HepG2 (cell line): Measurements from ENCODE around the gene RUVBL2. TPM values are rescaled to one million over a fixed set of nuclear protein-coding genes. Genes with fewer than 3 reads are reported as not detected.

Experiments
- E2F1 ChIP-seq: sonication (generic); formaldehyde crosslinking; IDR thresholded peaks from 2 replicates; pipeline ENCODE4 v1.5.0; 2020; ENCODE audit warnings: missing genetic modification reagents
- PAXIP1 ChIP-seq: sonication (generic); formaldehyde crosslinking; conservative IDR thresholded peaks from 2 replicates; pipeline ENCODE4 v1.4.0; 2020; ENCODE audit warnings: mild to moderate bottlenecking, missing genetic modification reagents, moderate library complexity
- RORA ChIP-seq: sonication (generic); formaldehyde crosslinking; IDR thresholded peaks from 2 replicates; pipeline ENCODE4 v1.5.0; 2020; ENCODE audit warnings: mild to moderate bottlenecking, missing genetic modification reagents, moderate library complexity
- SSRP1 ChIP-seq: IDR thresholded peaks from 2 replicates; pipeline ENCODE4 v1.6.1; 2016; ENCODE audit warnings: control low read depth
- USF2 ChIP-seq, 2 experiments: sonication (generic) in 1 of 2; formaldehyde crosslinking in 1 of 2; IDR thresholded peaks; 2 replicates each; pipeline versions ENCODE4 v1.5.1 to v1.6.1; 2011 to 2020; ENCODE audit warnings: borderline replicate concordance in 1 of 2, low read depth in 1 of 2, low read length in 1 of 2, mild to moderate bottlenecking in 1 of 2, missing genetic modification reagents in 1 of 2, moderate library complexity in 1 of 2
- ZNF441 ChIP-seq: sonication (generic); formaldehyde crosslinking; IDR thresholded peaks from 2 replicates; pipeline ENCODE4 v1.7.0; 2021; ENCODE audit warnings: missing genetic modification reagents, borderline replicate concordance
- ZNF446 ChIP-seq: sonication (generic); formaldehyde crosslinking; IDR thresholded peaks from 2 replicates; pipeline ENCODE4 v1.5.0; 2020; ENCODE audit warnings: mild to moderate bottlenecking, missing genetic modification reagents
- ZNF557 ChIP-seq: sonication (generic); formaldehyde crosslinking; IDR thresholded peaks from 2 replicates; pipeline ENCODE4 v1.4.0; 2020; ENCODE audit warnings: missing genetic modification reagents
- ZNF609 ChIP-seq: sonication (generic); formaldehyde crosslinking; IDR thresholded peaks from 2 replicates; pipeline ENCODE4 v1.4.0; 2020; ENCODE audit warnings: mild to moderate bottlenecking, missing genetic modification reagents, borderline replicate concordance
- ZNF670 ChIP-seq: sonication (generic); formaldehyde crosslinking; IDR thresholded peaks from 2 replicates; pipeline ENCODE4 v1.8.0; 2022; ENCODE audit warnings: mild to moderate bottlenecking, missing genetic modification reagents, borderline replicate concordance
- ZNF781 ChIP-seq: sonication (generic); formaldehyde crosslinking; IDR thresholded peaks from 2 replicates; pipeline ENCODE4 v1.5.1; 2020; ENCODE audit warnings: borderline replicate concordance, mild to moderate bottlenecking, missing genetic modification reagents; ENCODE audit errors: not compliant biosample characterization
- ZSCAN22 ChIP-seq: sonication (generic); formaldehyde crosslinking; IDR thresholded peaks from 2 replicates; pipeline ENCODE4 v1.4.0; 2020; ENCODE audit warnings: mild to moderate bottlenecking, missing genetic modification reagents
- ZUFSP ChIP-seq: sonication (generic); formaldehyde crosslinking; IDR thresholded peaks from 2 replicates; pipeline ENCODE4 v1.9.0; 2021; ENCODE audit warnings: missing genetic modification reagents, mild to moderate bottlenecking, borderline replicate concordance
- polyA plus RNA-seq, 8 experiments: library from polyadenylated mRNA; depleted of rRNA in 3 of 8; stranded (reverse) in 7 of 8; unstranded in 1 of 8; fragments of >200 nt; fragmentation: Illumina TruSeq in 4 of 8; extraction: Trizol in 4 of 8; gene quantifications; 2 replicates each; pipeline versions ENCODE4 v1.2.1 to v1.2.3, GENCODE V29; 2011 to 2016; ENCODE audit warnings: low read depth in 4 of 8, missing spikeins in 1 of 8, mixed read lengths in 1 of 8; ENCODE audit not compliant: insufficient read depth in 1 of 8
- total RNA-seq, 5 experiments: library from RNA; depleted of rRNA; stranded (reverse); fragments of >200 nt; fragmentation: Illumina TruSeq; extraction: Trizol; gene quantifications; 2 replicates each; pipeline ENCODE4 v1.2.3, GENCODE V29; 2016; ENCODE audit warnings: low read depth in 1 of 5

The RUVBL2 gene
- total and polyA plus RNA-seq, 2 of the 13 experiments (the other 11 are each of a cell fraction or from before 2014, with no cell fraction given), result 120 to 122 TPM

- TF ChIP-seq USF2 (IDR thresholded peaks at IDR 0.05; ENCODE audit: low read depth, low read length) (peak; percentile 59; the same call in 1 of the 2 replicates), USF2 (CRISPR knock-in tag; IDR thresholded peaks at IDR 0.05; ENCODE audit: borderline replicate concordance) (peak; percentile 73; the same call in 1 of the 2 replicates), E2F1 (CRISPR knock-in tag) (0 out of 2 replicates have a peak, but pooled peaks have one; percentile 15), PAXIP1 (CRISPR knock-in tag) (no peak), SSRP1 (CRISPR knock-in tag) (peak; percentile 65; the same call in 1 of the 2 replicates), ZSCAN22 (CRISPR knock-in tag) (no peak), ZNF670 (CRISPR knock-in tag) (no peak), ZNF609 (CRISPR knock-in tag) (no peak), ZNF781 (CRISPR knock-in tag) (no peak), ZNF446 (no peak), ZNF557 (CRISPR knock-in tag) (no peak), RORA (CRISPR knock-in tag) (no peak), ZUFSP (CRISPR knock-in tag) (no peak), ZNF441 (CRISPR knock-in tag) (no peak)
Measured at GRCh38 chr19:48967346-48968178, 26.1 kb upstream of the RUVBL2 start (continued).
